ENCODE results near the gene FAM240A. TPM values are rescaled to one million over a fixed set of nuclear protein-coding genes. Genes with fewer than 3 reads are reported as not detected.

Gene FAM240A
- total RNA-seq, 1 donor = not detected

- no peak for TF ChIP-seq CTCF (IDR thresholded peaks at IDR 0.05; ENCODE audit: insufficient read depth, low read depth, low read length)
- no peak overlapping the region for H3K4me3 ChIP-seq (ENCODE audit: low read depth, low read length)
- no peak for DNase-seq (ENCODE audit: low read depth)
Measured at GRCh38 chr3:46615050-46615775, 2.9 kb downstream of the FAM240A start.

DNA sequence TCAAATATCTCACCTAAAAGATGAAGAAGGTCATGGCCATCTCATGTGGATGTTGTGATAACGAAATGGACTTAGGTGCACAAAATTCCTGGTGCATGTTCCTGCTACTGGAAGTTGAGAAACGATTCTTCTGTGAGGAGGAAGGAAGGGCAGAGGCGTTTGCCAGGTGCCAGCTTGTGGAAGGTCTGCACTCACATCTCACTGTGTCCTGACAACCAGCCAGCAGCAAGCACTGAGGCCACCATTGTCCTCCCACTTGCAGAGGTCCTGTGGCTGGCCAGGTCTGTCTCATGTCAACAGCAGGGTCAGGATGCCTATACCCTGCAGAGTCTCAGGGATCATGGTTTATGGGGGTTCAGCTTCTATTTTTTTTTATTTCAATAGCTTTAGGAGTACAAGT lies 3.7 kb downstream of the FAM240A start:
- no peak for DNase-seq (ENCODE audit: low read depth)
- TF ChIP-seq CTCF (IDR thresholded peaks at IDR 0.05; ENCODE audit: insufficient read depth, low read depth, low read length) = no peak

DNA sequence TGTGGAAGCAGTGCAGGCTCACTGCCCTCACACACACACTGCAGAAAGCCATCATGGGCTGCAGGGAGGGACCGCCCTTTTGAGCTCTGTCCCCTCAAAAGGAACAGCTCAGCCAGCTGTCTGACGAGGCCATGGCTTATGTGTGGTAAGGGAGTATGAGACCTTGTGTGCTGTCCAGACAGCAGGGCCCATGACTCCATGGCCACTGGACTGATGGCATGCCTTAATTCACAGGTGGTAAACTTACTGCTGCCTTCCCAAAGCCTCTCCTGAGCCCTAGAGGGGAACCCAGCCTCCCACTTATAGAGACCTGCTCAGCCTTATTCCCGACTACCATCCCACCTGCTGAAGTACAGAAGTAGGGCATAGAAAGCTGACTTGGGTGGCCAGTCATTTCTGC lies 5.6 kb downstream of the FAM240A start:
- TF ChIP-seq CTCF (IDR thresholded peaks at IDR 0.05; ENCODE audit: insufficient read depth, low read depth, low read length) = no peak
- no peak for DNase-seq (ENCODE audit: low read depth)

More for the DNA sequence above, 3.7 kb downstream of the FAM240A start:
- H3K4me3 ChIP-seq (ENCODE audit: low read depth, low read length) = no peak overlapping the region

GRCh38 chr3:46619845-46620778 lies 7.8 kb downstream of the FAM240A start:
- H3K4me3 ChIP-seq (ENCODE audit: low read depth, low read length) = no peak overlapping the region
- no peak for TF ChIP-seq CTCF (IDR thresholded peaks at IDR 0.05; ENCODE audit: insufficient read depth, low read depth, low read length)
- no peak for DNase-seq (ENCODE audit: low read depth)

More for the DNA sequence above, 5.6 kb downstream of the FAM240A start:
- H3K4me3 ChIP-seq (ENCODE audit: low read depth, low read length) = no peak overlapping the region

DNA sequence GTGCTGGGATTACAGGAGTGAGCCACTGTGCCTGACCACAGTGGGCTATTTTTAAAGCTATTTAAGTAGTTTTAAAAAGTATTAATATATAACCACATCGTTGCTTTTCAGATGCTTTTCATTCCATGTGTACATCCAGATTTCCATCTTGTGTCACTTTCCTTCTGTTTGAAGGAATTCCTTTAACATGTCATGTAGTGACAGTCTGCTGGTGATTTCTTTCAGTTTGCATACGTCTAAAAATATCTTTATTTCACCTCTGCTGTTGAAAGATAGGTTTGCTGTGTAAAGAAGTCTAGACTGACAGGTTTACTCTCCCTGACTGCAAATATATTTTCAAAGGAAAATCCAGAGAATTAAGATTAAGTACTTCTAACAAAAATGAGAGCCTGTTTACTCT lies 12.2 kb downstream of the FAM240A start:
- DNase-seq (ENCODE audit: low read depth) = no peak
- no peak for TF ChIP-seq CTCF (IDR thresholded peaks at IDR 0.05; ENCODE audit: insufficient read depth, low read depth, low read length)
- no peak overlapping the region for H3K4me3 ChIP-seq (ENCODE audit: low read depth, low read length)

DNA sequence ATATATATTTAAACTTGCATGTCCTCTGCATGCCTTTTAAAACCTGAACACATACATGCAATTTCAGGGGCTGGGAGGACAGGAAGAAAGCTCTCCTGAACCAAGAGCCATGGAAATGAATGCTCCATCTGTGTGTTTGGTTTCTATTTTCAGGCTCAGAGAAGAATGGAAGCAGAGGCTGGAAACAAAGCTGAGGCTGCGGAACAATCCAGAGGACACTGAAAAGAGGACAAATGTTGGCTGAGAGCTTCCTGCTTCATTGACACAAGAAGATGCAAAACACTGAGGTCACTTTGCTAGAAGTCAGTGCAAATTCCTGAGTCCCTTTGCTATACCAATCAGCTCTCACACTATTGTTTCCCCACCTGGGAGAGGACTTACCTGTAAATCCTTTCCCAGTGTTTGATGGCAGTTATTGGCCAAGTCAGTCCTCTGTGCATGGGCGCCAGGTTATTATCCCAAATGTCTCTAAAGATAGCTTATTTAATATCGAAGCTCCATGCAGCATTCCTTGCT lies 12.7 kb downstream of the FAM240A start:
- no peak for TF ChIP-seq CTCF (IDR thresholded peaks at IDR 0.05; ENCODE audit: insufficient read depth, low read depth, low read length)
- DNase-seq (ENCODE audit: low read depth) = no peak
- H3K4me3 ChIP-seq (ENCODE audit: low read depth, low read length) = no peak overlapping the region

Data from fibroblast of villous mesenchyme (primary cell).